IMR-90 (cell line): Measurements from ENCODE around the gene EFS. TPM values are rescaled to one million over a fixed set of nuclear protein-coding genes. Genes with fewer than 3 reads are reported as not detected.
"Not testable (repeated sequence)": the region's sequence is repeated elsewhere in the genome, so short reads cannot be mapped to it uniquely, and the experiment has no call there.

ENCODE experiments used
- ATAC-seq: fragments of 200-7000 bp; cut with Tn5 transposase; 2 replicates; pipeline ENCODE4 v1.9.1; 2020; ENCODE audit warnings: low read depth, mild to moderate bottlenecking, moderate library complexity
- BruUV-seq: library from RNA; stranded (reverse); fragments of 400-500 nt; replicated peaks from 2 replicates; lab custom pipeline; 2021; lab: Mats Ljungman, UMichigan
- CTCF ChIA-PET: fragments of 300-600 bp; formaldehyde crosslinking; extraction: SDS; loops from one replicate; lab custom pipeline; 2021; ENCODE audit warnings: antibody characterized with exemption; lab: Yijun Ruan, JAX
- POLR2A ChIA-PET: fragments of 300-600 bp; sonication (Branson Sonifier 250); formaldehyde crosslinking; loops from one replicate; lab custom pipeline; 2022; ENCODE audit warnings: antibody characterized with exemption; ENCODE audit not compliant: unreplicated experiment; lab: Charles Lee
- DNase-seq: peaks from one replicate; pipeline ENCODE4 v3.0.0; 2013
- H2AFZ ChIP-seq: replicated peaks from 2 replicates; pipeline ENCODE3; 2013; ENCODE audit warnings: low read length, mild to moderate bottlenecking; ENCODE audit not compliant: poor library complexity
- H2AK5ac ChIP-seq: 2 replicates; pipeline ENCODE4 v1.6.1; 2013; ENCODE audit warnings: low read depth, low read length, inconsistent platforms
- H2AK9ac ChIP-seq: replicated peaks from 2 replicates; pipeline ENCODE3; 2013; ENCODE audit warnings: mild to moderate bottlenecking, low read depth, low read length, moderate library complexity; ENCODE audit not compliant: poor library complexity
- H2BK120ac ChIP-seq: 2 replicates; pipeline ENCODE4 v1.6.1; 2013; ENCODE audit warnings: low read depth, low read length, inconsistent platforms
- H2BK15ac ChIP-seq: 3 replicates; pipeline ENCODE4 v1.6.1; 2013; ENCODE audit warnings: low read depth, low read length, inconsistent platforms
- H2BK20ac ChIP-seq: 2 replicates; pipeline ENCODE4 v1.6.1; 2013; ENCODE audit warnings: low read depth, mild to moderate bottlenecking, inconsistent platforms, low read length, moderate library complexity
- H2BK5ac ChIP-seq: 2 replicates; pipeline ENCODE4 v1.6.1; 2013; ENCODE audit warnings: mild to moderate bottlenecking, low read depth, low read length, inconsistent platforms; ENCODE audit not compliant: poor library complexity, severe bottlenecking
- H3K14ac ChIP-seq: replicated peaks from 2 replicates; pipeline ENCODE4 v1.6.1; 2013; ENCODE audit warnings: low read depth, low read length, inconsistent platforms
- H3K18ac ChIP-seq: 2 replicates; pipeline ENCODE4 v1.6.1; 2013; ENCODE audit warnings: low read depth, low read length, control low read depth
- H3K23ac ChIP-seq: 2 replicates; pipeline ENCODE4 v1.6.1; 2013; ENCODE audit warnings: low read depth, low read length, inconsistent platforms
- H3K27ac ChIP-seq: 2 replicates; pipeline ENCODE4 v1.5.1; 2013; ENCODE audit warnings: mild to moderate bottlenecking, control low read depth, low read length; ENCODE audit not compliant: insufficient read depth
- H3K27me3 ChIP-seq: 2 replicates; pipeline ENCODE4 v1.6.1; 2013; ENCODE audit warnings: low read length; ENCODE audit not compliant: control insufficient read depth, insufficient read depth
- H3K36me3 ChIP-seq: 2 replicates; pipeline ENCODE4 v1.6.1; 2013; ENCODE audit warnings: low read length, mixed read lengths; ENCODE audit not compliant: control insufficient read depth, insufficient read depth
- H3K4ac ChIP-seq: 2 replicates; pipeline ENCODE4 v1.6.1; 2013; ENCODE audit warnings: low read depth, low read length, inconsistent platforms
- H3K4me1 ChIP-seq: 2 replicates; pipeline ENCODE4 v1.6.1; 2013; ENCODE audit warnings: low read length, mixed read lengths; ENCODE audit not compliant: control insufficient read depth, insufficient read depth
- H3K4me2 ChIP-seq: 2 replicates; pipeline ENCODE4 v1.6.1; 2013; ENCODE audit warnings: low read depth, mild to moderate bottlenecking, control low read depth, low read length, moderate library complexity
- H3K4me3 ChIP-seq: 2 replicates; pipeline ENCODE4 v1.5.1; 2013; ENCODE audit warnings: low read depth, mild to moderate bottlenecking, control low read depth, low read length, moderate library complexity; ENCODE audit not compliant: insufficient read depth
- H3K56ac ChIP-seq: 2 replicates; pipeline ENCODE4 v1.6.1; 2013; ENCODE audit warnings: low read length, inconsistent platforms; ENCODE audit not compliant: insufficient read depth; ENCODE audit errors: extremely low read depth
- H3K79me1 ChIP-seq, 2 experiments: 2 replicates each; pipeline ENCODE4 v1.6.1; 2013; ENCODE audit warnings: low read length in 2 of 2, inconsistent platforms in 1 of 2, low read depth in 1 of 2
- H3K9ac ChIP-seq: 2 replicates; pipeline ENCODE4 v1.6.1; 2013; ENCODE audit warnings: low read depth, low read length, control low read depth
- H3K9me1 ChIP-seq: 2 replicates; pipeline ENCODE4 v1.6.1; 2013; ENCODE audit warnings: low read length, inconsistent platforms; ENCODE audit not compliant: insufficient read depth
- H3K9me3 ChIP-seq: 2 replicates; pipeline ENCODE4 v1.6.1; 2013; ENCODE audit warnings: low read length; ENCODE audit not compliant: control insufficient read depth, insufficient read depth
- H4K20me1 ChIP-seq: 2 replicates; pipeline ENCODE4 v1.6.1; 2013; ENCODE audit warnings: low read length, inconsistent platforms; ENCODE audit not compliant: insufficient read depth
- H4K5ac ChIP-seq: 2 replicates; pipeline ENCODE4 v1.6.1; 2013; ENCODE audit warnings: mild to moderate bottlenecking, low read depth, low read length, control low read depth
- H4K8ac ChIP-seq, 2 experiments: 2 replicates each; pipeline ENCODE4 v1.6.1; 2013; ENCODE audit warnings: low read depth in 2 of 2, low read length in 2 of 2, control low read depth in 1 of 2, inconsistent platforms in 1 of 2
- H4K91ac ChIP-seq: 2 replicates; pipeline ENCODE4 v1.6.1; 2013; ENCODE audit warnings: low read depth, low read length, inconsistent platforms; ENCODE audit not compliant: insufficient read depth
- WGBS, 2 experiments: methylation state at CpG; one replicate each; pipeline versions ENCODE4 v1.1.5 to v1.1.7; 2013; ENCODE audit warnings: missing lambda C conversion rate in 2 of 2; ENCODE audit not compliant: insufficient read length in 1 of 2; ENCODE audit errors: extremely low coverage in 2 of 2; 5-methylcytosine and 5-hydroxymethylcytosine counted together
- dilution Hi-C: fragments of 300-500 bp; cut with HindIII; formaldehyde crosslinking; loops from one replicate; pipeline ENCODE4 v1.14.3; 2018; ENCODE audit warnings: low sequenced_read_pairs; ENCODE audit not compliant: unreplicated experiment
- in situ Hi-C: fragments of 300-500 bp; cut with MboI; formaldehyde crosslinking; loops from 3 replicates; pipeline ENCODE4 v1.14.3; 2019; ENCODE audit warnings: low sequenced_read_pairs, inconsistent platforms, mixed read lengths
- intact Hi-C: fragments of 100-400 bp; cut with micrococcal nuclease; formaldehyde crosslinking; loops from 2 replicates; pipeline ENCODE4 v1.10.0; 2022
- polyA plus RNA-seq, 3 experiments: library from polyadenylated mRNA; depleted of rRNA; stranded (reverse); fragments of >200 nt; gene quantifications; 2 replicates each; pipeline ENCODE4 v1.2.3, GENCODE V29; 2012; ENCODE audit warnings: low replicate concordance in 1 of 3
- total RNA-seq: library from RNA; depleted of rRNA; stranded (reverse); fragments of >200 nt; gene quantifications from 2 replicates; pipeline ENCODE4 v1.2.3, GENCODE V29; 2012

Gene EFS
- total and polyA plus RNA-seq, 2 of the 4 experiments (the other 2 are of a cell fraction): 2.2 to 11.6 TPM

DNA sequence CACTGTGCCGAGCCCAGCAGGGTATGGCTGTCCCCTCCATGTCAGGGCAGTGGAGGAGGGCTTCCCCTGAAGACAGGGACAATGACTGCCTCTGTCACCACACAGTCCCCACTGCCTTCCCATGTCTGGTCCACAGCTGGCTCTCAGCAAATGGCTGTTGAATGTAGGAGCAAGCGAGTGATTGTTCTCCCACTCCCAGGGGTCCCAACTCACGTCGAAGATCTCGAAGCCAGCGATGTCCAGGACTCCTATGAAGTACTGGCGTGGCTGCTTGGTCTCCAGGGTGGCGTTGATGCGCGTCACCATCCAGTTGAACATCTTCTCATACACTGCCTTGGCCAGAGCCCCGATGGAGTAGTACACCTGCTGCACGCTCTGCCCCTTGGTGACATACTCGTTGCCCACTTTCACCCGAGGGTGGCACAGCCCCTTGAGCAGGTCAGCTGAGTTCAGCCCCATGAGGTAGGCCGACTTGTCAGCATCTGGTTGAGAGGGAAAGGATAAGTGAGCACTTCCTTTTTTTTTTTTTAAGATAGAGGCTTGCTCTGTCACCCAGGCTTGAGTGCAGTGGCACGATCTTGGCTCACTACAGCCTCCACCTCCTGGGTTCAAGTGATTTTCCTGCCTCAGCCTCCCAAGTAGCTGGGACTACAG, 35.7 kb upstream of the EFS start:
- H2AK5ac ChIP-seq, H4K8ac ChIP-seq, H3K9ac ChIP-seq, H3K23ac ChIP-seq, H3K4ac ChIP-seq, CTCF ChIA-PET, H2BK20ac ChIP-seq, POLR2A ChIA-PET, H4K5ac ChIP-seq, H4K91ac ChIP-seq, H3K27ac ChIP-seq, H2AK9ac ChIP-seq, H3K18ac ChIP-seq, H3K4me3 ChIP-seq, H2BK15ac ChIP-seq, H3K4me1 ChIP-seq, dilution Hi-C loops, H4K20me1 ChIP-seq, H3K9me3 ChIP-seq, H2BK120ac ChIP-seq, H3K9me1 ChIP-seq, H2BK5ac ChIP-seq, BruUV-seq, H2AFZ ChIP-seq, H3K56ac ChIP-seq, intact Hi-C loops, H3K4me2 ChIP-seq, H3K14ac ChIP-seq, H3K36me3 ChIP-seq, in situ Hi-C loops, H3K79me1 ChIP-seq, ATAC-seq, DNase-seq: not testable (repeated sequence)
- WGBS, 2 experiments: no CpG with 5 or more reads among the region's 16 CpGs
- peaks cover 34% of the 10 kb centered on the region; the same call in 1 of the 2 replicates for H3K27me3 ChIP-seq
